Mucosa of rectum (tissue), 2 donors: ENCODE measurements around the gene DDI2.

Source experiments
- H3K27ac ChIP-seq, 2 donors: one replicate each; pipeline ENCODE4 v1.7.0; 2013; ENCODE audit warnings: inconsistent platforms in 2 of 2, low read depth in 2 of 2, low read length in 2 of 2
- H3K27me3 ChIP-seq, 2 donors: one replicate each; pipeline ENCODE4 v1.7.0; 2013; ENCODE audit warnings: low read length in 2 of 2; ENCODE audit not compliant: control insufficient read depth in 2 of 2, insufficient read depth in 2 of 2
- H3K36me3 ChIP-seq, 2 donors: one replicate each; pipeline ENCODE4 v1.7.0; 2013; ENCODE audit warnings: low read length in 2 of 2; ENCODE audit not compliant: control insufficient read depth in 2 of 2, insufficient read depth in 2 of 2
- H3K4me1 ChIP-seq, 2 donors: one replicate each; pipeline ENCODE4 v1.7.0; 2013; ENCODE audit warnings: low read length in 2 of 2, mild to moderate bottlenecking in 1 of 2; ENCODE audit not compliant: control insufficient read depth in 2 of 2, insufficient read depth in 2 of 2
- H3K4me3 ChIP-seq, 2 donors: one replicate each; pipeline ENCODE4 v1.7.0; 2013; ENCODE audit warnings: low read length in 2 of 2
- H3K9ac ChIP-seq, 2 donors: one replicate each; pipeline ENCODE4 v1.7.0; 2013; ENCODE audit warnings: low read length in 2 of 2, low read depth in 1 of 2, mild to moderate bottlenecking in 1 of 2
- H3K9me3 ChIP-seq, 2 donors: one replicate each; pipeline ENCODE4 v1.7.0; 2013; ENCODE audit warnings: low read length in 2 of 2; ENCODE audit not compliant: control insufficient read depth in 2 of 2
- donor health status: healthy.
- donor health status: Normal muscosa, but diverticular disease.

The DDI2 gene

GRCh38 chr1:15709226-15709625, 92.0 kb downstream of the DDI2 start:
- no peaks in the 10 kb centered on the region for H3K9me3 ChIP-seq
- H3K36me3 ChIP-seq = peaks cover 3 to 7% of the 10 kb centered on the region in 2 donors
- H3K9ac ChIP-seq = no peak overlapping the region
- H3K27me3 ChIP-seq = no peaks in the 10 kb centered on the region
- no peak overlapping the region for H3K27ac ChIP-seq
- H3K4me3 ChIP-seq = no peak overlapping the region
- H3K4me1 ChIP-seq = peaks cover 2 to 7% of the 10 kb centered on the region in 2 donors

- H3K4me3 ChIP-seq = no peak overlapping the region
- H3K27me3 ChIP-seq = no peaks in the 10 kb centered on the region
- H3K9me3 ChIP-seq = no peaks in the 10 kb centered on the region
- peaks cover 10 to 12% of the 10 kb centered on the region in 2 donors for H3K36me3 ChIP-seq
- peaks cover 2 to 3% of the 10 kb centered on the region in 2 donors for H3K4me1 ChIP-seq
- no peak overlapping the region for H3K9ac ChIP-seq
- H3K27ac ChIP-seq = no peak overlapping the region
These were observed 94.9 kb downstream of the DDI2 start for GRCh38 chr1:15712168-15712567.

GRCh38 chr1:15714406-15715136, 97.3 kb downstream of the DDI2 start:
- Histone ChIP-seq H3K4me1 (peaks cover 0 to 3% of the 10 kb centered on the region in 2 donors), H3K9ac (no peak overlapping the region), H3K36me3 (peaks cover 24 to 27% of the 10 kb centered on the region in 2 donors), H3K4me3 (no peak overlapping the region), H3K27ac (peak overlapping the region in 1 of 2 donors; percentile 32), H3K27me3 (no peaks in the 10 kb centered on the region), H3K9me3 (no peaks in the 10 kb centered on the region)

GRCh38 chr1:15717418-15718125, 100.3 kb downstream of the DDI2 start:
- H3K27ac ChIP-seq = no peak overlapping the region
- H3K9me3 ChIP-seq = no peaks in the 10 kb centered on the region
- no peak overlapping the region for H3K4me3 ChIP-seq
- H3K36me3 ChIP-seq = peaks cover 40 to 43% of the 10 kb centered on the region in 2 donors
- no peak overlapping the region for H3K9ac ChIP-seq
- no peaks in the 10 kb centered on the region for H3K27me3 ChIP-seq
- peaks cover 0 to 3% of the 10 kb centered on the region in 2 donors for H3K4me1 ChIP-seq

- Histone ChIP-seq H3K9me3 (no peaks in the 10 kb centered on the region), H3K27ac (no peak overlapping the region), H3K4me3 (no peak overlapping the region), H3K36me3 (peaks cover 45 to 49% of the 10 kb centered on the region in 2 donors), H3K27me3 (no peaks in the 10 kb centered on the region), H3K4me1 (peaks cover 0 to 3% of the 10 kb centered on the region in 2 donors), H3K9ac (no peak overlapping the region)
These were observed 100.9 kb downstream of the DDI2 start for GRCh38 chr1:15718199-15718601.
